Gastroesophageal sphincter (tissue), 4 donors: ENCODE measurements around the gene RASGRP4. TPM values are rescaled to one million over a fixed set of nuclear protein-coding genes. Genes with fewer than 3 reads are reported as not detected.

Experiments
- ATAC-seq: fragments of 150-250 bp; one replicate; pipeline ENCODE4 v1.9.1; 2016; ENCODE audit warnings: mild to moderate bottlenecking, moderate library complexity
- H3K27ac ChIP-seq, 4 donors: fragments of 200-600 bp; sonication (generic) in 3 of 4; 1 replicate in 3 of 4; 2 replicates in 1 of 4; pipeline ENCODE4 v1.5.1; 2016 to 2019
- H3K27me3 ChIP-seq: fragments of 200-600 bp; sonication (generic); one replicate; pipeline ENCODE4 v1.5.1; 2019
- H3K36me3 ChIP-seq, 2 donors: fragments of 200-600 bp; sonication (generic); one replicate each; pipeline ENCODE4 v1.5.1; 2019; ENCODE audit warnings: control low read depth in 1 of 2
- H3K4me1 ChIP-seq, 3 donors: fragments of 200-600 bp; sonication (generic); 1 replicate in 2 of 3; 2 replicates in 1 of 3; pipeline ENCODE4 v1.5.1; 2016 to 2019; ENCODE audit warnings: control low read depth in 2 of 3
- H3K4me3 ChIP-seq, 2 donors: fragments of 200-600 bp; sonication (generic); one replicate each; pipeline ENCODE4 v1.5.1; 2019; ENCODE audit warnings: mild to moderate bottlenecking in 1 of 2, moderate library complexity in 1 of 2
- H3K9me3 ChIP-seq, 3 donors: fragments of 200-600 bp; sonication (generic); one replicate each; pipeline ENCODE4 v1.5.1; 2017 to 2019; ENCODE audit warnings: control low read depth in 2 of 3
- EP300 ChIP-seq: sonication (generic); formaldehyde crosslinking; IDR thresholded peaks from one replicate; pipeline ENCODE4 v1.6.1; 2017; ENCODE audit warnings: antibody characterized with exemption, mild to moderate bottlenecking
- POLR2A ChIP-seq, 2 donors: fragments of 450-650 bp; IDR thresholded peaks; one replicate each; pipeline ENCODE4 v1.6.1; 2017; ENCODE audit warnings: antibody characterized with exemption in 2 of 2, mild to moderate bottlenecking in 2 of 2, moderate library complexity in 1 of 2
- POLR2AphosphoS5 ChIP-seq: sonication (generic); formaldehyde crosslinking; IDR thresholded peaks from one replicate; pipeline ENCODE4 v1.6.1; 2017; ENCODE audit warnings: antibody characterized with exemption
- WGBS, 2 donors: methylation state at CpG; one replicate each; pipeline ENCODE4 v1.1.5; 2018; ENCODE audit warnings: low coverage in 1 of 2; 5-methylcytosine and 5-hydroxymethylcytosine counted together
- total RNA-seq, 4 donors: library from RNA; depleted of rRNA; stranded (reverse); fragments of >200 nt; gene quantifications; one replicate each; pipeline ENCODE4 v1.1.0, GENCODE V29; 2016
- TF ChIP-seq, protein P1 (sequence below), 4 experiments: fragments of 200-600 bp in 2 of 4; fragments of 450-650 bp in 2 of 4; sonication (generic) in 1 of 4; IDR thresholded peaks; one replicate each; pipeline ENCODE4 v1.5.1; 2017 to 2019; ENCODE audit warnings: antibody characterized with exemption in 4 of 4, mild to moderate bottlenecking in 2 of 4, moderate library complexity in 2 of 4

RASGRP4 gene
- total RNA-seq, 4 donors from 2014 or later: 1.2 to 4.7 (median 4.0) TPM

DNA sequence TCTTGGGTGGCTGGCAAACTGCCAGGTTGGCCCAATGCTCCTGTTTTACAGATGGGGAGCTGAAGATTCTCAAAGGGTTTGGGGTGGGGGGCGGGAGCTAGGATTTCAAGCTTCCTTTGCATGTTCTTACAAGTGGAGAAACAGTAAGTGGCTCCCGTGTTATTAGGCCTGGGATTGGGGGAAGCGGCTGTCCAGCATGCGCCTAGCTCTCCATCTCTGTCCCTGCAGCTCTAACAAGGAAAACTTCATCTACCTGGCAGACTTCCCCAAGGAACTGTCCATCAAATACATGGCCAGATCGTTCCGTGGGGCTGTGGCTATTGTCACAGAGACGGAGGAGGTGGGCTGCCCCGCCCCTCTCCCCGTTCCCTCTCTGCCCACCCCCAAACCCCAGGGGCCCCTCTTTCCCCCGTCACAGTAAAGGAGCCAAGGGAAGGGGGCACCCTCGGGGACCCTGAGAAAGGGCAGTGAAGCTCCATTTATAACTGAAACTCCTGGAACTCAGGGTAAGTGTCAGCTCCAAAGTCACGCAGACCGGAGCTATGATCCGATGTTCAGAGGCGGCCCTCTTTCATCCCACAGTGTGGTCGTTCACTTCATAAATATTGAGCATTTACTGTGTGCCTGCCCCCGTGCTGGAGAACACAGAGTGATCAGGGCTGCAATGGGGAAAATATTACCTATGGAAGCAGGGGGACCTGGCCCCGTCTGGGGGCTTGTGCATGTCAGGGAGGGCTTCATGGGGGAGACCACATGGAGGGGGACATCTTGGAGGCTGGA, 66.6 kb downstream of the RASGRP4 start:
- Histone ChIP-seq H3K36me3 (no peaks in the 10 kb centered on the region), H3K9me3 (no peaks in the 10 kb centered on the region), H3K4me3 (no peak overlapping the region), H3K27ac (no peak overlapping the region), H3K4me1 (peaks cover 0 to 22% (median 4%) of the 10 kb centered on the region in 3 donors), H3K27me3 (peaks cover 82% of the 10 kb centered on the region)
- TF ChIP-seq POLR2A (IDR thresholded peaks at IDR 0.05) (no peak), POLR2AphosphoS5 (no peak), EP300 (no peak)
- TF ChIP-seq, protein P1, sequence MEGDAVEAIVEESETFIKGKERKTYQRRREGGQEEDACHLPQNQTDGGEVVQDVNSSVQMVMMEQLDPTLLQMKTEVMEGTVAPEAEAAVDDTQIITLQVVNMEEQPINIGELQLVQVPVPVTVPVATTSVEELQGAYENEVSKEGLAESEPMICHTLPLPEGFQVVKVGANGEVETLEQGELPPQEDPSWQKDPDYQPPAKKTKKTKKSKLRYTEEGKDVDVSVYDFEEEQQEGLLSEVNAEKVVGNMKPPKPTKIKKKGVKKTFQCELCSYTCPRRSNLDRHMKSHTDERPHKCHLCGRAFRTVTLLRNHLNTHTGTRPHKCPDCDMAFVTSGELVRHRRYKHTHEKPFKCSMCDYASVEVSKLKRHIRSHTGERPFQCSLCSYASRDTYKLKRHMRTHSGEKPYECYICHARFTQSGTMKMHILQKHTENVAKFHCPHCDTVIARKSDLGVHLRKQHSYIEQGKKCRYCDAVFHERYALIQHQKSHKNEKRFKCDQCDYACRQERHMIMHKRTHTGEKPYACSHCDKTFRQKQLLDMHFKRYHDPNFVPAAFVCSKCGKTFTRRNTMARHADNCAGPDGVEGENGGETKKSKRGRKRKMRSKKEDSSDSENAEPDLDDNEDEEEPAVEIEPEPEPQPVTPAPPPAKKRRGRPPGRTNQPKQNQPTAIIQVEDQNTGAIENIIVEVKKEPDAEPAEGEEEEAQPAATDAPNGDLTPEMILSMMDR (IDR thresholded peaks at IDR 0.05): no peak
- WGBS, 2 donors: 0 to 59% methylated on average over 1 to 3 of the region's 18 CpGs
- ATAC-seq: no peak

Other genes with a start within 250 kb of the RASGRP4 start
- not detected for gene DPF1, start 202.0 kb downstream of the RASGRP4 start, total RNA-seq
- gene PPP1R14A, start 169.8 kb downstream of the RASGRP4 start, total RNA-seq: 100 to 1,000 TPM; 226 to 468 (median 332) TPM
- gene SPINT2, start 161.6 kb downstream of the RASGRP4 start, total RNA-seq: 10 to 100 TPM in 2 of 4 donors, 1 to 10 TPM in 2; 2.1 to 51.7 (median 10.9) TPM
- gene C19orf33, start 122.0 kb downstream of the RASGRP4 start, total RNA-seq: 10 to 100 TPM in 1 of 4 donors, 1 to 10 TPM in 2, not detected in 1; 4.7 to 48.7 (median 7.9) TPM
- gene YIF1B, start 110.3 kb downstream of the RASGRP4 start, total RNA-seq: 10 to 100 TPM; 14.0 to 20.7 (median 17.1) TPM
- gene KCNK6, start 106.4 kb downstream of the RASGRP4 start, total RNA-seq: 1 to 10 TPM; 2.3 to 9.3 (median 6.1) TPM
- 1 to 10 TPM in 3 of 4 donors, under 1 TPM in 1; 0.07 to 4.7 (median 2.6) TPM for gene CATSPERG, start 90.4 kb downstream of the RASGRP4 start, total RNA-seq
- 100 to 1,000 TPM; 161 to 208 (median 171) TPM for gene PSMD8, start 51.6 kb downstream of the RASGRP4 start, total RNA-seq
- under 1 TPM in 1 of 4 donors, not detected in 3; 0.12 TPM for gene GGN, start 38.2 kb downstream of the RASGRP4 start, total RNA-seq
- under 1 TPM; 0.05 to 0.81 (median 0.33) TPM for gene SPRED3, start 37.5 kb downstream of the RASGRP4 start, total RNA-seq
- 10 to 100 TPM in 2 of 4 donors, 1 to 10 TPM in 2; 8.7 to 27.1 (median 15.9) TPM for gene FAM98C, start 23.1 kb downstream of the RASGRP4 start, total RNA-seq
- gene RYR1, start 7.5 kb upstream of the RASGRP4 start, total RNA-seq: 1 to 10 TPM in 3 of 4 donors, under 1 TPM in 1; 0.82 to 1.6 (median 1.5) TPM
- 10 to 100 TPM in 1 of 4 donors, 1 to 10 TPM in 2, under 1 TPM in 1; 0.62 to 16.1 (median 3.1) TPM for gene MAP4K1, start 191.7 kb upstream of the RASGRP4 start, total RNA-seq
- 100 to 1,000 TPM; 392 to 489 (median 414) TPM for gene EIF3K, start 193.0 kb upstream of the RASGRP4 start, total RNA-seq
- gene ACTN4, start 221.4 kb upstream of the RASGRP4 start, total RNA-seq: 100 to 1,000 TPM; 337 to 938 (median 507) TPM